ENCODE results near the gene PPP1R10.

The PPP1R10 gene

DNA sequence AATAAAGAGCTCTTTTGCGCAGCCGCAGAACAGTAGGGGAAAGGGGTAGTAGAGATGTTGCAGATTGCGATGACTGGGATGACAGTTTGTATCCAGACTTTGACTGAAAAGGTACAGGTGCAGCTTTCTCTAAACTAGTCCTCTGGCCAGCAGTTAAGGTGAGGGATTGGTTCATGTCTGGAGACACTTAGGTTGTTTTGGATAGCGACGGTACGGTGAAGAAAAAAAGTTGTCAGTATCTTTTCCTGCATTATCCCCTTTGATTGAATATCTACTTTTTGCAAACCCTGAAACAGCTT is 59.4 kb downstream of the PPP1R10 start:
- Histone ChIP-seq H3K27me3 (no peaks in the 10 kb centered on the region), H3K9me3 (no peaks in the 10 kb centered on the region), H3K4me3 (ENCODE audit: low read depth, low read length) (peak overlapping the region; percentile 77), H3K36me3 (peaks cover 36% of the 10 kb centered on the region), H3K4me1 (no peaks in the 10 kb centered on the region)
- DNase-seq = no peak
- TF ChIP-seq, protein P1, sequence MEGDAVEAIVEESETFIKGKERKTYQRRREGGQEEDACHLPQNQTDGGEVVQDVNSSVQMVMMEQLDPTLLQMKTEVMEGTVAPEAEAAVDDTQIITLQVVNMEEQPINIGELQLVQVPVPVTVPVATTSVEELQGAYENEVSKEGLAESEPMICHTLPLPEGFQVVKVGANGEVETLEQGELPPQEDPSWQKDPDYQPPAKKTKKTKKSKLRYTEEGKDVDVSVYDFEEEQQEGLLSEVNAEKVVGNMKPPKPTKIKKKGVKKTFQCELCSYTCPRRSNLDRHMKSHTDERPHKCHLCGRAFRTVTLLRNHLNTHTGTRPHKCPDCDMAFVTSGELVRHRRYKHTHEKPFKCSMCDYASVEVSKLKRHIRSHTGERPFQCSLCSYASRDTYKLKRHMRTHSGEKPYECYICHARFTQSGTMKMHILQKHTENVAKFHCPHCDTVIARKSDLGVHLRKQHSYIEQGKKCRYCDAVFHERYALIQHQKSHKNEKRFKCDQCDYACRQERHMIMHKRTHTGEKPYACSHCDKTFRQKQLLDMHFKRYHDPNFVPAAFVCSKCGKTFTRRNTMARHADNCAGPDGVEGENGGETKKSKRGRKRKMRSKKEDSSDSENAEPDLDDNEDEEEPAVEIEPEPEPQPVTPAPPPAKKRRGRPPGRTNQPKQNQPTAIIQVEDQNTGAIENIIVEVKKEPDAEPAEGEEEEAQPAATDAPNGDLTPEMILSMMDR (IDR thresholded peaks at IDR 0.05; ENCODE audit: low read depth, low read length) = no peak

DNA sequence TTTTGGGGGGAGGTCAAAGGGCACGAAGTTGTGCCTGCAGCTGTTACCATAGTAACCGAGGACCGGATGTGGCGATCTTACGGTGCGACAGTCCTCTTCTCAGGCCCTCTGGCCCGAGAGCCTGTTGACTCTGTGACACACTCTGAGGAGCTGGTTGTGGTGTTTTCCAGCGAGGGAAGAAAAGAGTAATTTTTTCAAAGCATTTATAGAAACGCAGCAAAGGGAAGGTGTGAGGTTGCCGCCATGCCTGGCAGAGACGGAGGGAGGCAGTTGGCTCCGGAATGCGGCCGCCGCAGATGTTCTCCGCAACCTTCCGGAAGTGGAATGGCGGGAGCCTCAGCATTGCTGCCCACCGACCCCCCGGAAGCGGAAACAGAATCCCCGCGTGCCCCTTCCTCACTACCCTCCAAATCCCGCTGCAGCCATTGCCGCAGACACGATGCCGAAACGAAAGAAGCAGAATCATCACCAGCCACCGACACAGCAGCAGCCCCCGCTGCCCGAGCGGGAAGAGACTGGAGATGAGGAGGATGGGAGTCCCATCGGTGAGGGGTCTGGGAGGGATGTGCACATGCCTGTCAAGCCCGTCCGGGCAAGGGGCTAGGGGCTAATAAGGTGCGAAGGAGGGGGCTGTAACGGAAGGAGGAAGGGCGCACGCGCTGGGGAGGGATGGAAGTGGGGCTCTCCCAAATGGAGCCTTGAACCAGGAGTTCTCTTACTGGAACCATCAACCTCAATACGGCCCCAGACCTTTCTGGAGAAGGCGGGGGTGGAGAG is 59.9 kb downstream of the PPP1R10 start, which contains the start of gene PRR3:
Gene PRR3 (plus strand): TSS at position 390 of the 777 bp plus-strand sequence. CDS start 50 bp downstream, at position 440.
- Histone ChIP-seq H3K27me3 (no peaks in the 10 kb centered on the region), H3K36me3 (peaks cover 33% of the 10 kb centered on the region), H3K9me3 (no peaks in the 10 kb centered on the region), H3K4me1 (no peaks in the 10 kb centered on the region), H3K4me3 (ENCODE audit: low read depth, low read length) (peak within 1 kb of the TSS; percentile 77)
- DNase-seq = peak; percentile 93
- TF ChIP-seq, protein P1 (IDR thresholded peaks at IDR 0.05; ENCODE audit: low read depth, low read length) = no peak

DNA sequence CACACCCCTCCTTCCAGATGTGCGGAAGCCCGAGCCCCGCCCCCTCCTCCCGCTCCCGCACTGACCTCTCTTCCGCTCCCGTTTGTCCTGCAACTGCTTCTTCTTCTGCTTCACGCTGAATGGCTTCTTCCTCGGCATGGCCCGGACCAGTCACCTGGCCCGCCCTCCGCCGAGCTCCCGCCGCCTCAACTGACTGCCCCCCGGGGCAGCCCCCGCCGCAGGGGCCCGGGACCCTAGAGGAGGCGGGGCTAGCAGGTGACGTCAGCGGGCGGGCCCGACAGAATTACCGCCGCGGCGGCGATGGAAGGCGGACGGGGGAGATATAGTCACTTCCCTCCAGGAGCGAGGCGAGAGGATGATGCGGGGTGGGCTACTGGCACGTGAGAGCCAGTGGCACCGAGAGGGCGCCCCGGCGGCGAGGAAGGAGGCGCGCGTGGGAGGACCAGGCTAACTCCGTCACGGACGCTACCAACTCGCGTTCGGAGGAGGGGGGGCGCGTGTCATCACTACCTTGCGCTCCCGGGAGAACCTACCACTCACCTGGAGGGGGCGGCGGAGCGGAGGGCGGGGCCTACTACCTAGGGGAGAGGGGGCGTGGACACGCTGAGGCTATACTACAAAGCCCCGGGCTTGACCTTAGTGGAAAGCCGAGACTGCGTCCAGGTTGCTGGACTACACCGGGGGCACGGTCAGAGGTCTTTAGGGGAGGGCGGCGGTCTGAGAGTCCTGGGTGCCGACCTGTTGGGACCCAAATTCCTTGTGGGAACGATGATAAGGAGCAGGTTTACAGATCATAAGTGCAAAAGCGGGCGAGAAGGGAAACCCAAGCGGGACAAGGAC is 60.8 kb downstream of the PPP1R10 start, which contains the start of gene GNL1:
Gene GNL1 (minus strand): TSS at position 424 of the 840 bp plus-strand sequence. CDS start 286 bp downstream, at position 138.
- H3K4me3 ChIP-seq (ENCODE audit: low read depth, low read length) = peak within 1 kb of the TSS; percentile 77
- no peaks in the 10 kb centered on the region for H3K27me3 ChIP-seq
- peaks cover 29% of the 10 kb centered on the region for H3K36me3 ChIP-seq
- peak; percentile 91 for DNase-seq
- H3K4me1 ChIP-seq = no peaks in the 10 kb centered on the region
- TF ChIP-seq, protein P1 (IDR thresholded peaks at IDR 0.05; ENCODE audit: low read depth, low read length) = no peak
- no peaks in the 10 kb centered on the region for H3K9me3 ChIP-seq

DNA sequence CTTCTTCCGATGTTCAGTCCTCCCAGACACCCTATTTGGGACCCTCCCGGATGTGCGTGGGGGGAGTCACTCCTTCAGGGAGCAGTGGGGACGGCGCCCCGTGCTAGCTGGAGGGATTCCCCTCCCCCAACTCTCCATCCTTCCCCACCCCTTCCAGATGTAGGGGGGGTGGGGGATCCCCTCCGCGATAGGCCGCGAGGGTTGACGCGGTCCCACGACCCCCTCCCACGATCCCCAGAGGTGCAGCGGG is 61.3 kb downstream of the PPP1R10 start:
- DNase-seq = no peak
- Histone ChIP-seq H3K4me1 (no peaks in the 10 kb centered on the region), H3K4me3 (ENCODE audit: low read depth, low read length) (peak overlapping the region; percentile 77), H3K36me3 (peaks cover 35% of the 10 kb centered on the region), H3K27me3 (no peaks in the 10 kb centered on the region), H3K9me3 (no peaks in the 10 kb centered on the region)
- TF ChIP-seq, protein P1 (IDR thresholded peaks at IDR 0.05; ENCODE audit: low read depth, low read length) = no peak

DNA sequence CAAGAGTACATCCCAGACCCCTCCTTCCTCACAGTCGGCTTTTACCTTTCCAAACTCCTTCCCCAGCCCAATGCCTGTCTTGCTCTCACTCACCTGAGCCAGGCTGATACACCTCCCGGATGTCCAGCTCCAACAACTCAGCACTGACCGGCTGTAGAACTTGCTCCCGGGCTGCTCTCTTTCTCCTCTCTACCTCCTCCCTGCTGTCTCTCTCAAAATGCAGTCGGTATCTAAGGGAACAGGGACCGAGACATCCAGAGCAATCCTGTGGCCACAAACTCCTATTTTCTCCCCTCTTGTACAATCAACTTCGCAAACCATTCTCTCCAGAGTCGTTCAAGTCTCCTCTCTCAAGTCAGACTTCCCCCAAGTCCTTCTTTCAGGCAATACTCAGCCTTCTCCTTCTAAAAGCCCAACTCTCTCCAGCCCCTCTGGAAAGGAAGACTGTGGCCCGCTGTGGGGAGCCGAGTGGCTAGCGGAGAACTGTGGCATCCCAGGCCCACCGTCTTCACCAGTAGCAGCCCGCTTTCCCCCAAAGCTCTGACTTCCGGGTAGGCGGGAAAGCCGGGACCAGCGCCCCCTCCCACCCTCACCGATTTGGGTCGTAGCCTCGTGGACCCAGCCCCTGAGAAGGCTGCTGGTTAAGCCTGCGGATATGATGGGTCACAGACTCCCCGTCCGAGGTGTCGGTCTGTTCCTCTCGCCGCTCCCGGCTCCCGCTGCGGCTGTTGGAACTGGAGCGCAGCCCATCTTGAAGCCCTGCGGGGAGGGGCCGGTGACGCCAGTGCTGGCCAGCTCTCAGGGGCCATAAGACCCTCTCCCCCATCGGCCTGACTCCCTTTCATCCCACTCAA is 61.9 kb downstream of the PPP1R10 start:
- peak; percentile 55 for DNase-seq
- no peaks in the 10 kb centered on the region for H3K27me3 ChIP-seq
- no peaks in the 10 kb centered on the region for H3K9me3 ChIP-seq
- no peaks in the 10 kb centered on the region for H3K4me1 ChIP-seq
- H3K36me3 ChIP-seq = peaks cover 36% of the 10 kb centered on the region
- TF ChIP-seq, protein P1 (IDR thresholded peaks at IDR 0.05; ENCODE audit: low read depth, low read length) = no peak
- peak overlapping the region; percentile 77 for H3K4me3 ChIP-seq (ENCODE audit: low read depth, low read length)

Data from BE2C (cell line).